GM13976 (cell line): ENCODE data around the gene MED4.

ENCODE experiments used
- DNase-seq: peaks from one replicate; pipeline ENCODE4 v3.0.0; 2012; ENCODE audit warnings: low spot score
- in situ Hi-C: fragments of 300-500 bp; cut with MboI; formaldehyde crosslinking; loops from one replicate; pipeline ENCODE4 v1.12.0; 2022; ENCODE audit warnings: low sequenced_read_pairs, mixed read lengths, inconsistent platforms; ENCODE audit not compliant: unreplicated experiment
- TF ChIP-seq, protein P1 (sequence below): IDR thresholded peaks from 2 replicates; pipeline ENCODE4 v1.5.1; 2012; ENCODE audit warnings: borderline replicate concordance, mild to moderate bottlenecking; ENCODE audit not compliant: insufficient read depth; ENCODE audit errors: extremely low read depth, missing control alignments, control extremely low read depth

The MED4 gene

DNA sequence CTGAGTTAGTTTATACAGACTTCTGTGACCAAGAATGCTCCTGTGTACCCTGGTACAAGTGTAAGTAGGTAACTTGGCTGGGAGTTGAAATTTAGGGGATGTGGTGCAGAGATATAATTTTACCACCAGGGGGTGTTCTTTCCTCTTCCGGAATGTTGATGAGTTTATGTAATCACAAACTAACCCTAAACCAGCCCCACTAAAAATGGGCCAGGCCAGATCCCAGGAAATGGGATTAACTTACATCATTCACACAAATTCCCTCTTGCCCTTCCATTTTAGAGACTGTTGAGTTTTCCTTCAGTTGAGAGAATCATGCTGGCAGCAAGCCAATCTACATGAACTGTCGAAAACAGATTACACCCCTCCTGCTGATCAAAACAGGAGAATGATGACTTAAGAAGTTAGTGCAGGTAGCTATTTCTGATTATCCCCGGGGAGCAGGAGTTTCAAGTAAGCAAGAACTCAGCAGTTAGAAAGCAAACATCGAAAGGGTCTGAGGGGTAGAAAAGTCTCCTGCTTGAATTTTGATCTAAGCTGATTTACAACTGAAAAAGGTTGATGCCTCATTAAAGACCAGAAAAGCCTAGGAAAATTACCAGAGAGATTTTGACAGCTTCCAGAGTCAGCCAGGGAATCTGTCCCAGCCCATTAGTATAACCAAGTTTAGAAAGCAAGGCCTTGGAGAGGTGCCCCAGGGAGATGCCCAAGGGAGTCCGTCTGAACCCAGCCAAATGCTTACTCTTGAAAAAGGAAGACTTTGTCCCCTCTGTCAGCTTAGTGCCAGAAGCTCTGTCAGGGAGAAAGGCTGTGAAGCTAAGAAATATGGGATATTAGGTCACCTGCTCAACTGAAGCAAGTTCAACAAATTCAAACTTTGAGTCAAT is 32.3 kb upstream of the MED4 start:
- TF ChIP-seq, protein P1, sequence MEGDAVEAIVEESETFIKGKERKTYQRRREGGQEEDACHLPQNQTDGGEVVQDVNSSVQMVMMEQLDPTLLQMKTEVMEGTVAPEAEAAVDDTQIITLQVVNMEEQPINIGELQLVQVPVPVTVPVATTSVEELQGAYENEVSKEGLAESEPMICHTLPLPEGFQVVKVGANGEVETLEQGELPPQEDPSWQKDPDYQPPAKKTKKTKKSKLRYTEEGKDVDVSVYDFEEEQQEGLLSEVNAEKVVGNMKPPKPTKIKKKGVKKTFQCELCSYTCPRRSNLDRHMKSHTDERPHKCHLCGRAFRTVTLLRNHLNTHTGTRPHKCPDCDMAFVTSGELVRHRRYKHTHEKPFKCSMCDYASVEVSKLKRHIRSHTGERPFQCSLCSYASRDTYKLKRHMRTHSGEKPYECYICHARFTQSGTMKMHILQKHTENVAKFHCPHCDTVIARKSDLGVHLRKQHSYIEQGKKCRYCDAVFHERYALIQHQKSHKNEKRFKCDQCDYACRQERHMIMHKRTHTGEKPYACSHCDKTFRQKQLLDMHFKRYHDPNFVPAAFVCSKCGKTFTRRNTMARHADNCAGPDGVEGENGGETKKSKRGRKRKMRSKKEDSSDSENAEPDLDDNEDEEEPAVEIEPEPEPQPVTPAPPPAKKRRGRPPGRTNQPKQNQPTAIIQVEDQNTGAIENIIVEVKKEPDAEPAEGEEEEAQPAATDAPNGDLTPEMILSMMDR = peak; percentile 44
- DNase-seq = peak; percentile 59
- in situ Hi-C loops = loop anchor here (10.0 to 25.0 kb wide), 2 partner anchors 460 to 638 kb away; no protein-coding TSS in a partner anchor

DNA sequence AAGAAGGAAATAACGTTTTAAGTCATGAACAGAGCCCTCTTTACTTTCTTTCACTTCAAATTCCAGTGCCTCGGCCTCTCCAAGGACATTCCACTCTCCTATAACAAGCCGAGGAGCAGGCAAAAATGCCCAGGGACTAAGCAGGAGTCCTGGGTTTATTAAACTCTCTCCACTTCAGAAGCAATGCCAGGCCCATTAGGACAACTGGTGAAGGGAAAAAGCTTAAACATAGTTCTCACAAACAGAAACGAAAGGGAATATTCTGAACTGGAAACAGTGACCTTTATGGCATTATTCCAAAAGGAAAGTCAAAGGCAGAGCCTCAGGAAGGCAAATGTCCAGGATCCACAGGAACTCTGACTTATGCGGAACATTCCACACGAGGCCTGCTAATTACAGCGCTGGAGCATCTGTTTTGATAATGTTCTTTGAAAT is 30.9 kb upstream of the MED4 start:
- no peak for DNase-seq
- in situ Hi-C loops = loop anchor here (10.0 to 25.0 kb wide), 2 partner anchors 461 to 639 kb away; no protein-coding TSS in a partner anchor
- TF ChIP-seq, protein P1 = no peak

DNA sequence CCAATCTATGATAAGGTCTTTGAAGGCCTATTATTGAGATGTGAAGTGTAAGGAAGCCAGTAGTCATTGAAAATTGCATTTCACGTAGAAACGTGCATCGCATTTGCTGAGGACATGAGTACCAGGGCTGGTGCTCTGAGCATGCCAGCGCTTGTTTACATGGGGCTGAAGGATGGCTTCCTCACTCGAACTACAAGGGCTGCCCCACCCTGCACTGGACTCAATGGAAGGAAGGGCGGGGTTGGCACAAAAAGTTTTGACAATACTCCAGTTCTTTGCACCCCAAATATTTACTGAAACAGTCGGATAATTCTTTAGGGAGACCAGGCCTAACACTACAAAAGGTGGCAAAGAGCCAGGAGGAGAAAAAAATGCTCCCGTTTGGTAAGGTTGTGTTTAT is 28.9 kb upstream of the MED4 start:
- DNase-seq = no peak
- TF ChIP-seq, protein P1 = no peak
- in situ Hi-C loops = loop anchor here (10.0 kb wide), 1 partner anchor 641 kb away; no protein-coding TSS in a partner anchor

DNA sequence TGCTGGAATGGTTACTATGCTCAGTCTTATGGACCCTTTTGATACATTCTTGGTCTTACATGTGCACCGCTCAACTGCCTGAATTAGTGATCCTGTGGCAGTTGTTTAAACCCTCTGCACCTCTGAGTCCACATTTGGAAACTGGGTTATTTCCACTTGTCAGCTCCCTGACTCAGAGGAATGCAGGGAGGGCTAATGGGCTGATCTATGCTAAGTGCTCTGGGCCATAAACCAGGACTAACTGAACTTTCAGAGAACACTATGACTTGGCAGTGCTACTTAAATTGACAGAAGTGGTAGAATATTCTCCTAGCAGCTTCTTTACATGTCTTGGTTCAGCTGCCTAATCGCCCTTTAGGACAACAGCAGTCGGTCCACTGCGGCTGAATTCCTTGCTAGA is 26.8 kb upstream of the MED4 start:
- in situ Hi-C loops = loop anchor here (10.0 kb wide), 1 partner anchor 643 kb away; no protein-coding TSS in a partner anchor
- DNase-seq = no peak
- TF ChIP-seq, protein P1 = no peak

DNA sequence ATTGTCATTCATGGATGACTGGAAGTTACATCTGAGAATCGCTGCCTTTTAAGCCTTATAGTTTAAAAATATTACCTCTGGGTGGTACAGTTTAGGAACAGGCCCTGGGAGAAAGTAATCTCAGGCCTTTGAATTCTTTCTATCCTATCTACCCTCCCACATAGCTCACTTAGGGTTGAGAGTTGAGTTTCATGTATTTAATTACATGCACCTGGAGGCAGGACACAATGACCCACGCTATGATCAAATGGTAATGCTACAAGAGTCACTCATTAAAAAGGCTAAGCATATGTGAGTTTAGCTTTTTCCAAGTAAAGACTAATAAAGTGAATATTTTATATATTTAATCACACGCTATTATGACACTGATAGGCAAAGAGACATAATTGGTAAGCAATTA is 25.3 kb upstream of the MED4 start:
- in situ Hi-C loops = loop anchor here (10.0 kb wide), 1 partner anchor 645 kb away; no protein-coding TSS in a partner anchor
- TF ChIP-seq, protein P1 = no peak
- DNase-seq = no peak

DNA sequence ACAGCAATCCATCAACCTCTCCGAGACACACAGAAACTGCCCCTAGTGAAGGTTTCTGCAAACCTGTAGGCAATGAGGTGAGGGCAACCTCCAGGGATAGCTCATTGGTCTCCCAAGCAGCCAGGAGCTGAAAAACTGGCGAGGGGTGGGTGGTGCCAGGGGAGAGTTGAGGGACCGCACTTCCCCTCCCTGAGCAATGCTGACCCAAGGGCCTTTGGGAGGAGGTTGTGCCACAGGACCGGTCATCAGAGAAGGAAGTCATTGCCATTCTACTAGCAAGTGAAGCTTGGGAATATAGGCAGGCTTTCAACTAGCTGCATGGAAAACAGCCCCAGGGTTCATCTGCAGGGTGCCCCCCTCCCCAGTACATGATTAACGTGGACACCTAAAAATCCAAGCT is 23.1 kb upstream of the MED4 start:
- in situ Hi-C loops = no loop called here
- no peak for DNase-seq
- TF ChIP-seq, protein P1 = no peak
